Dermis blood vessel endothelial cell (primary cell): Measurements from ENCODE around the gene TTLL6. TPM values are rescaled to one million over a fixed set of nuclear protein-coding genes. Genes with fewer than 3 reads are reported as not detected.

Source experiments
- DNase-seq: peaks from one replicate; pipeline ENCODE4 v3.0.0; 2010
- total RNA-seq: library from RNA; depleted of rRNA; stranded (reverse); fragments of >200 nt; gene quantifications from 2 replicates; pipeline ENCODE4 v1.2.3, GENCODE V29; 2014

Gene TTLL6
- total RNA-seq, 1 donor from 2014 or later: not detected

DNA sequence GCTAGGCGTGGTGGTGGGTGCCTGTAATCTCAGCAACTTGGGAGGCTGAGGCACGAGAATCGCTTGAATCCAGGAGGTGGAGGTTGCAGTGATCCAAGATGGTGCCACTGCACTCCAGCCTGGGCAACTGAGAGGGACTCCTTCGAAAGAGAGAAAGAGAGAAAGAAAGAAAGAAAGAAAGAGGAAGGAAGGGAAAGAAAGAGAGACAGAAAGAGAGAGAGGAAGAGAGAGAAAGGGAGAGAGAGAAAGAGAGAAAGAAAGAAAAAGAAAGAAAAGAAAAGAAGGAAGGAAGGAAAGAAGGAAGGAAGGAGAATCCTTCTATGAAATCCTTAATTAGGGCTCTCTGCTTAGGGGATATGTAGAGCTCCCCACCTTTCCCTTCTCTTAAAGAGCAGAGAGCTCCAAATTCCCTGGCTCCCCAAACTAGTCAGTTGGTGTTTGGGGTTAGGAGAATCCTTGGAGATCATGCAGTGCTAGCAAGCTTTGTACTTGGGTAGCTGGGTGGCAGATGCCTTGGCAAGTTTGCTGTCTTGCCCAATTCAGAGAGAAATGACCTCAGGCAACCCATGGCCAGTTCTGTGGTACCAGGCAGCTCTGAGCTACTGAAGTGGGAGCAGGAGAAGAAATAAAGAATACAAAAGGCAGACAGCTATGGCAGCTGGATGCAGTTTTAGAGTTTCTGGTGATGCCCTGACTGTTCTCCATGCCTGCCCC lies 79.5 kb downstream of the TTLL6 start:
- no peak for DNase-seq

DNA sequence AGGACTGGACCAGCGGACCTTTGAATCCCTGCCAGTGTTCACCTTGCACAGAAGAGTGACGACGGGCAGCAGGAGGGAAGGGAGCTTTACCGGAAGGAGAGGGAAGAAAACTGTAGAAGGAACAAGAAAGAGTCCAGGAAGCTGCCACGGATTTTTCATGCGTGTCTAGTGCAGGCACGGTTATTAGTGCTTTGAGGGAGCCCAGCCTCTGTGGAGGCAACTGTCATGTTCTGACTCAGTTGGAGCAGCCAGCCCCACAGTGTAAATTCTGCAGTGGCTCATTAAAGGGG lies 82.0 kb downstream of the TTLL6 start:
- DNase-seq: no peak

DNA sequence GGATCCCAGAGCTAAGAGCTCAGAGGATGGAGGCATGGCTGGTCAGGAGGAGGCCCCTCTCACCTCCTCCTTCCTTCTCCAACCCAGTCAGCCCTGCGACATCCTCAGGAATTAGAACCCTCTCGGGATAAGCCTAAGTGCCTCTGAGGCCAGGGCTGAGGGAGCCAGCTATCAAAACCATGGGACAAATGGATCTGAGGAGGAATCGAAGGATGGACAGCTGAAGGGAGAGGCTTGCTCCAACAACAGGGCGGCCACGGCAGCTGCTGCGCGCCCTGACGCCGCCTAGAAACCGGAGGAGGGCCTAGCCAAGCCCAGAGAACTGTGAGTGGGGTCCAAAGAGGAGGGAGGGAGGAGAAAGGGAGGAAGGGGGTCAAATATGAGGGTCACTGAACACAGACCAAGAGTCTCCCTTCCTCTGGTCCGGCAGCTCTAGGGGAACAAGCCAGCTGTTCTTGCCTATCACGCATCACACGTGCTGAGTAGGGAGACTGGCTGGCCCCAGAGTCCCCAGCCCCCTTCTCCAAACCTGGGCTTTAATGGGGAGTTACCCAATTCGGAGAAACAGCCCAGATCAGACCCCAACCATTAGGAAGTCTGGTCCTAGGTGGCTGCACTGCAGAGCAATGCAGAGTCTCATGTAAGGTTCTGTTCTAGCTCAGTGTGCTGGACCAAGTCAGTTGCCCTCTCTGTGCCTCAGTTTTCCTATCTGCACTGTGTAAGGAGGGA lies 82.5 kb downstream of the TTLL6 start:
- DNase-seq: no peak

DNA sequence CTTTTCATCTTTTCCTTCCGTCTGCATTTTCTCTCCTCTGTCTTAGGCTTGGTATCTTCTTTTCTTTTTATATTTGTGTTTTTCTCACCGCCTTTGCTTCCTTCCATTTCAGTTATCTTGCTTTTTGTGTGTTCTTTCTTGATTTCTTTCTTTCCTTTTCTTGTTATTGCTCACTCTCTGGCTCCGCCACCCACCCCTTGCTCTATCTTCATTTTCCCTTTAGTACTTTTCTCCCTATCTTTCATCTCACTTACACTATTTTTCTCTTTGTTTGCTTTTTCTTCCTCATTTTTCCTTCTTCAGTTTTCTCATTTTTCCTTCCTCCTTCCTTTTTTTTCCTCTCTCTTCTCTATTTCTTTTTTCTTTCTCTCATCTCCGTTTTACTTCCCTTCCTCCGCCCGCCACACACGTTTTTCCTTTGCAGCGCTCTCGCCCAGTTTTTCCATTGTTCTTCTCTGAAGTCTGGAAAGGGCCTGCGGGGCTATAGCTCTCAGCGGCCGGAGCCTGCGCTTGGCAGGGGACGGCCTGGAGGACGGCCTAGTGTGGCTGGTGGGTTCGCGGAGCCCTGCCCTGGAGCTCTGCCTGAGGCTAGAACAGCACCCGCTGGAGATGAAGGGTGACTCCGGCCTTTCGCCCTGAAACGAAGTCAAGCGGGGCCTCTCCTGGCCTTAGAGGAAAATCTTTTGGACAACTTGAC lies 83.2 kb downstream of the TTLL6 start:
- no peak for DNase-seq

DNA sequence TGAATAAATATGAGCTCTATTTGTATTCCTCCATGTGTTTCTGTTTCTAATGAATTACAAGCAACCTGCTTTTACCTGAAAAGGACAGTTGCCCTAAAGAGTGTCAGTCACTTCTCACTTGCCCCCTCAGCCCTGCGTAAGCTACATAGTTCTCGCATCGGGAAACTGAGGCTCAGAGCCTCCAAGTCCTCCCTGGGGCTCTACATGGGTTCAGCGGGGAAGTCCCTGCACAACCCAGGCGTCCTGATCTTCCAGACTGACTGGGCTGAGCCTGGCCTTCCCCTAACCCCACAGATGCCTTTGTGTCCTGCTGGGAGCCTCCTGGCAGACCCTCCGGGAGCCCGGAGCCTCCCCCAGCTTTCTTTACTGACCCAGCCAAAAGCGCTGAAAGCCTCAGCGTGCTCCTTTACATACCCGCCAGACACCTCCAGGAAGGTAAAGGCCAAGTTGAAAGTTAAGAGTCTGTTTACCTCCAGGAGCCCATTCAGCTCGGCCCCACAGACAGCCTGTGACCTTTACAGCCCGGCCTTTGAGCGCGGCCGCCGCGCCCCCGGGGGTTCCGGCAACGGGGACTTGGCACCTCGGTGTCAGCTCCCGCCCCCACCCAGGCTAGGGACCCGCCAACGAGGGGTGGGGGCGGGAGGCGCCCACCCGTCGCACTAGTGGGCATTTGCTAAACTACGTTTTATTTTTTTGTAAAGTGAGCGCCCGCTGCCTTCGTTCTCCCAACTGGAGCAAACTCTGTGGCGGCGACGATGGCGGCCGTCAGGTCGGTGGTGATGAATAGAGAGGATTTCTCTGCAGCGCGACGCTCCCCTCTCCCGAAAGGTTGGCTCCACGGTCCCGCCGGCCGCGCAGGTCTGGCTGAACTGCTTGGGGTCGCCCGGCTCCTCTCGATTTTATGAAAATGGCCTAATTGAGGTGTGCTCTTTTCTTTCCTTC lies 84.1 kb downstream of the TTLL6 start:
- no peak for DNase-seq

DNA sequence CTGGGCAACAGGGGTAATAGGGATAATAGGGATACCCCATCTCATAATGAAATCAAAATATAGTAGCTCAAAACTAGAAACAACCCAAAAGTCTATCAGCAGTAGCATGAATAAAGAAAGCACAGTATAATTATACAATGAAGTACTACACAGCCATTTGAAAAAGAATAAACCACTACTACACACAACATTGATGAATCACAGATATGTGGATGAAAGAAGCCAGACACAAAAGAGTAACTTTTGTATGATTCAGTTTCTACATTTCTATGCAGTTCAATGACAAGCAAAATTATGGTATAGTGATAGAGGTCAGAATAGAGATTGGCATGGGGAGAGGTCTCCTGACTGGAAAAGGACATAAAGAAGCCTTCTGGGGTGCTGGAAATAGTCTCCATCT lies 85.7 kb downstream of the TTLL6 start:
- no peak for DNase-seq

DNA sequence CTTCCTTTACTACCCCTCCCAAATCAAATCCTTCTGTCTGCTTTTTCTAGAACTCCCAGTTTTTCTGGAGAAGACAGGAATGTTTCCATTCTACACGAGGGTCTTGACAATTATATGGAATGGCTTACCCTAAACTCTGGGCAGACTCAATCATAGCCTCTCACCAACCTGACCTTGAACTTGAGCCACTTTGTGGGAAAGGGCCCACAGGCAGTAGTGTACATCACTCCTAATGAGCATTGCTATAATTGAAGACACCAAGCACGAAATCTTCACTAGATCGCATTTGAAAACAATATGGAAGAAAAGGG lies 86.8 kb downstream of the TTLL6 start:
- no peak for DNase-seq

DNA sequence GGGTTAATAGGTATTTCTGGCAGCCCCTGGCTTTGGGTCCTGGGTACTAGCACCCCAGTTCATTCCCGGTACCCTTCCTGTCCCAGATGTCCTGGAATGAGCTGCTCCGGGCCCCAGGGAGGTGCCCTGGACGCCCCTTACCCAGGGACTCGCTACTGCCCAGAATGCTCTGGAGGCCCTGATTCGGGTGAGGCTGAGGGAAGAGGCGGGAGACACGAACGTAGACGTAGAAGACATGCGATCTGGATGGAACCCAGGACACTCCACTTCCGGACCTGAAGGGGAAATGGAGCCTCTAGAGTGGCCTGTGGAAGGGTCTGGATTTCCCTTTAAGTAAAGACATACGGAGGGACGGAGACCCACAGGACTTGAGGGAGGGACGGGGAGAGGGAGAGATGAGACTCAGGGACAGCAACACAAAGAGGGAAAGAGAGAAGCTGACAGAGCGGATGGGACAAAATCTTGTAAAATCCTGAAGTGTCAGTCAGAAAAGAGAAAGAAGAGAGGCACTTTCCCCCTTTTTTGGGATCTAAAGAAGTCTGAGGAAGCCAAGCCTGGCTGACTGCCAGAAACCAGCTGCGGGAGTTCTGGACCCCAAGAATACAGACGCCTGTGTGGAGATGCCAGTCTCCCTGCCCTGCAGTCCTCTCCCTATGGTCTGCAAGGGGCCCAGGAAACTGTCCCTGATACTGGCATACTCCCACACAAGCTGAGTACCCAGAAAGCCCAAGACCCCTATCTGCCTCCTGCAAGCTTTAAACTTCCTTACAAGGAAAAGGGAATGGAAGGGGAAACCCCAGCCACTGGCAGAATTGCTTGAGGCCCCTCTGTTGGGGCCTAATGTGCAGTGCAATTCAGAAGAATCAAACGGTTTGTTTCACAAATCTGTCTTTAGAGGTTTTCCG lies 87.4 kb downstream of the TTLL6 start:
- DNase-seq: no peak

DNA sequence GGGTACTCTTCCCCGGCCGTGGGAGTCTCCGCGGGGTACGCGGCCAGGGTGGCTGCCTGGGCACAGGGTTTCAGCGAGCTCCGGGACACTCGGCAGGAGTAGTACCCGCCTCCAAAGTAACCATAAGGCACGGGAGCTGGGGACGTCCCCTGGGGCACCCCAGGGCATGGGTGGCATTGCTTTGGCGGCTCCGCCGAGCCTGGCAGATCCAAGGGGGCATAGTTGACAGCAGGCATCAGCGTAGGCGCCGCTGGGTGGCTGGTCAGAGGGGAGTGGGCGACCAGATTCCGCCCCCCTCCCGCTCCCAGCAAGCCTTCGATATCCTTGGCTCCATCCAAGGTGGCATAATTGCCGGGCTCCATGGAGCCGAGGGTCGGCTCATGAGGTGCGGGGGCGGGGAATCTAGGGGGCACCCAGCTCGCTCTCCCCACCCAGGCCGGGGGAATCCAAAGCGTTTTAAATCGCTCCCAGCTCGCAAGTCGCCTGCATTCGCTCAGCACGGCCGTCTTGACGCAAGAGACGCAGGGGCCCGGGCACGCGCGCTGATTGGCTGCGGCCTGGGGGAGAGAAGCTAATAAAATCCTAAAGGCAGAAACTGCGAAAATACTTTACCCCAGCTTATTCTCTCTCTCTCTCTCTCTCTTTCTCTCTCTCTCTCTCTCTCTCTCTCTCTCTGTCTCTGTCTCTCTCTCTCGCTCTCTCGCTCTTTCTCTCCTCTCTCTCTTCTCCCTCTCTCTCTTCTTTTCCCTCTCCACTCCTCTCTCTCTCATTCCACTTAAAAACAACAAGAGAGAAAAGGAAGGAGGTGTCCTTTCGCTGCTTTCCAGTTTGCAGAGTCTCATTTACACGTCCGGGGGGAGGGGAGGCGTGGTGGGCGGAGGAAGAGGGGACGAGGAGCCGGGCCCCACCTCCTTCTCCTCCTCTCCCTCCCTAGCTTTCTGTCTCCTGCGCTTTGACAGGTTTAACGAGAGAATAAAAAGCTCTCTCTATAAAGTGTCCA lies 88.5 kb downstream of the TTLL6 start, which contains the start of gene HOXB13:
Gene HOXB13, minus strand, starts transcription at position 519 of the 1,000 bp plus-strand sequence. Its CDS starts 157 bp downstream, at position 362.
- DNase-seq: peak; percentile 62

DNA sequence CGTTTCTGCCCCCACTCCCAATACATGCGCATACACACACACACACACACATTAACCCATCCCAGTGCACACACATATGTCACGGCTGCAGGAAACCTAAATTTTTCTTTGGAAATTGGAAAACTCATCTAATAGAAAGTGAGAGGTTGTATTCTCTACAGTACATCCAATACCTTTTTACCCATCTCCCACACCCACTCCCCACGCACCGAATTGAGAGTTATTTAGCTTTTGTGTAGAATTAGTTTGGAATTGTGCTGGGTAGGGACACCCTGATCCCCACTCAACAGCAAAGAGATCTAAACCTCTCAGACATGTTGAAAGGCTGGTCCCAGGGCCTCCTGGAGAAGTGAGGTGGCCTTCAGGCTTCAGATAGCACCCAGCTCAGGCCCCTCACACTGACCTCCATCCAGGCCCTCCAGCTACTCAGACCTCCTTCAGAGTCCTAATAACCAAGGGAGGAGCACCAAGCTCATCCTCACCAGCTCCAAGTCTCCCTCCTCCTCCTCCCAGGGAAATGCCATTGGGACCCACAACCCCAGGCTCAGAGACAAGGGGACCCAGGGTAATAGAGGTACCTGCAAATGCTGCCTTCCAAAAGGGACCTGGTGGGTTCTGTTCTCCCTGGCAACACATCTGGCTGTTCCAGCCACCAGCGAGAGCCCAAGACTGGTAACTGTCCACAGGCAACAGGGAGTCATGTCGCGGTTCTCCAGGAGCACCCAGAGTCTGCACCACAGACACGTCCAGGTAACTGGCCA lies 89.4 kb downstream of the TTLL6 start:
- no peak for DNase-seq

DNA sequence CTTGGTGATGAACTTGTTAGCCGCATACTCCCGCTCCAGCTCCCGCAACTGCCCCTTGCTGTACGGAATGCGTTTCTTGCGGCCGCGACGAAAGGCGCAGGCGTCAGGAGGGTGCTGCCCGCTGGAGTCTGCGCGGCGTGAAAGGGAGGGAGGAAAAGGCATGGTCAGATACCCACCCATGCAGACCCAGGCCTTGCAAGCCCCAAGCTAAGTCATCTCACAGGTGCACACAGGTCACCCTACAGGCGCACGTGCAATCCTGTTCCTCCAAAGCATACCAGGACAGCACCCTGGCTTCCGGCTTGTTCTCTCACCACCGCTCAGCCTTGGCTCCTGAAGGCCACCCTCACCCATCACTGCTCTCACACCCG lies 90.1 kb downstream of the TTLL6 start:
- DNase-seq: no peak

DNA sequence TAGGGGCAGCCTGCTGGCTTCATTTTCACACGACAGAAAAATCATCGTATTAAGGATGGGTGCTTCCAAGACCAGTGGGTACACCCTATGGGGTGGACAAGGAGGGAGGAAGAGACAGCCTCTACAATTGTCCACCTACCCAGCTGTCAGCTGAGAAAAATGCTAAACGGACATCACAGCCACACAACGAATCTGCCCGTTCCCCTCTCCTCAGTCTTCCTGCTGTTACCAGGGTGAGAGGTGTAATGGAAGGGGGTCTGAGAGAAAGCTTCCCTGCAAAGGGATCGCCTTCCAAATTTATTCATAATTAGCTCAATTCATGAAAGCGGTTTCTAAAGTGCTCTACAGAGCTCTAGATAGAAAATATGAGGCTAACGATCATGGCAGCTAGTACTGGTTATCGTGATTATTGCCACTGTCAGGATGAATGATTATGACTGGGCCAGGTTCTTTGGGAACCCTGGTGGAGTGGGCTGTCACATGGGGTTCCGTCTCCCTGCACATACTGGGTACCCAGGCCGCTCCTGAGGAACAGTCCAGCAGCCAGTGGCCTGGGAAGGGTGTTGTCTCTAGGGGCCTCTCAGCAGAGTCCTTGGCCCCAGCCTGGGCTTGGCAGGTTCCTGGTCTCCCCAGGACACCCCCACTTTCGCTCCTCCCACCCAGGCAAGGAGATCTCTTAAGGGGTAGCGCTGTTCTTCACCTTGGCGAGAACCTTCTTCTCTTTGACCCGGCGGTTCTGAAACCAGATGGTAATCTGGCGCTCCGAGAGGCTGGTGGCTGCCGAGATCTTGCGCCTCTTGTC lies 90.7 kb downstream of the TTLL6 start:
- DNase-seq: no peak

DNA sequence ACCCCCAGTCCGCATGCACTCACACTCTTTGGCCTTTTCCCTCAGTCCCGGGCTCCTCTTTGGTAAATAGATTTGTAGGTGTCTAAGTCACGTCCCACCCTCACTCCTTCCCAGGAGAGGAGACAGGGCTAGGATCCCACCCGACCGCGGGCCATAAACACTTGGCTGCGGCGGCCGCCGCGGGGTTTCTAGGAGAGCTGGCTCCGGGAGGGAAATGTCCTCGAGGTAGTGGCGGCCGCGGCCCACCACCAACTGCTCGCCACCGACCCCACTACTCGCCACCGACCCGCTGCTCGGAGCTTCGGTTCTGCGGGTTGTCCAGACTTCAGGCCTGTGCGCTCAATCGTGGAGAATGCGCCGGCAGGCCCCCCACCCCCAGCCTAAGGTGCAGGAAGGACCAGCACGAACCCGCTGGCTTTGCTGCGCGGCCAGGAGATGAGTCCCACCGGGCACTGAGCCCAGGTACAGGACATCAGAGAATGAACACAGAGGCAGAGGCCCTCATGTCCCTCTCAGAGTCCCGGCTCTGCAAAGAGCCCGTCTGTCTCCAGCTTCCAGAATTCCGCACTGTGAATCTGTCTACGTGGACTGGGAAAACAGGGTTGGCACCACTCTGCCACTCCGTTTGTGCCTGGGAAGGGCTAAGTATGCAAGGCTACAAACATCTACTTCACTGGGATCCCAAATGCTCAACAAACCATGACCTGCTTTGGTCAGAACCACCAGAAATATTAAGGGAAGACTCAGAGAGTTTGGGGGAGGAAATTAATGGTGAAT lies 91.6 kb downstream of the TTLL6 start:
- no peak for DNase-seq

DNA sequence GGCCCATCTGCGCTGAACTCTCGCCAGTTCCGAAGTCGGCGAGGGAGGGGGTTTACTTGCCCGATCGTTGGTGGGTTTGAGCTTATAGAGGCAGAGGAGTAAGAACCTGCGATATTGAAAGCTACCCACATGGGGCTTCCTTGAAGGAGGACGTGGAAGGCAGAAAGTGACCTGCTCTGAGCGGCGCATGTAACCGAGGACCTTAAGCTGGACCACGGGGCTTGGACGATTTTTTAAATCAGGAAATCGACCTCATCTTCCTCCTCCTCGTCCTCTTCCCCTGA lies 92.1 kb downstream of the TTLL6 start:
- DNase-seq: peak; percentile 12

DNA sequence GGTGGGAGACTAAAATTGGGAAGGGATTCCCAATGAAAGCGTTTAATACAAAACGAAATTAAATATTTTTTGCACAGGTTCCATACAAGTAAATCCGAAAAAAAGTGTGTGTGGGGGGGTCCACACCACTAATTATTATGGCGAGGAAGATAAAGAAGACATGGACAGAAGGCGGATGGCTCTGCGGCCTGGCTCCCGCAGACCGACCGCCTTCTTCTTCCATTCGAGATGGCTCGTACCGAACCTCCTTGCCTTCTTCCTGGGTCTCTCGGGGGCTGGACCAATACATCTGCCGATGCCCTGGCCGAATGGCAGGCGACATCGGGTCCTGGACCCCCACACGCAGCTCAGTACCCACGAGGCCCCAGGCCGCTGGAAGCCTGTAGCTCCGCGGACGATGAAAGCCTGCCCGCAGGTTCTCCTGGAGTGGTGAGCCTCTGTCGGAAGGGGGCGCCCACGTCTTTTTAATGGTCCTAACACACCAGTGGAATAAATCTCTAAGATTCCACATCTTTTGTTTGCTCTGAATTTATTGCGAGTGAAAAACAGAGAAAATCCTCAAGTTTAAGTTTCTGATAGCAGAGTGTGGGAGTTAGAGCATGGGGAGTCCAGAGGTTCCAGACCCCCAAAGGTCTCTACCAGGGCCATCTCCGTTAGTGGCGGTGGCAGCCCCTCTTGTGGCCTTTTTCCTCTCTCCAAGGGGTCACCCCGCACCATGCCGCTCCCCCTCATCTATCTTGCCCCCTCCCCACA lies 92.6 kb downstream of the TTLL6 start:
- DNase-seq: peak; percentile 86

DNA sequence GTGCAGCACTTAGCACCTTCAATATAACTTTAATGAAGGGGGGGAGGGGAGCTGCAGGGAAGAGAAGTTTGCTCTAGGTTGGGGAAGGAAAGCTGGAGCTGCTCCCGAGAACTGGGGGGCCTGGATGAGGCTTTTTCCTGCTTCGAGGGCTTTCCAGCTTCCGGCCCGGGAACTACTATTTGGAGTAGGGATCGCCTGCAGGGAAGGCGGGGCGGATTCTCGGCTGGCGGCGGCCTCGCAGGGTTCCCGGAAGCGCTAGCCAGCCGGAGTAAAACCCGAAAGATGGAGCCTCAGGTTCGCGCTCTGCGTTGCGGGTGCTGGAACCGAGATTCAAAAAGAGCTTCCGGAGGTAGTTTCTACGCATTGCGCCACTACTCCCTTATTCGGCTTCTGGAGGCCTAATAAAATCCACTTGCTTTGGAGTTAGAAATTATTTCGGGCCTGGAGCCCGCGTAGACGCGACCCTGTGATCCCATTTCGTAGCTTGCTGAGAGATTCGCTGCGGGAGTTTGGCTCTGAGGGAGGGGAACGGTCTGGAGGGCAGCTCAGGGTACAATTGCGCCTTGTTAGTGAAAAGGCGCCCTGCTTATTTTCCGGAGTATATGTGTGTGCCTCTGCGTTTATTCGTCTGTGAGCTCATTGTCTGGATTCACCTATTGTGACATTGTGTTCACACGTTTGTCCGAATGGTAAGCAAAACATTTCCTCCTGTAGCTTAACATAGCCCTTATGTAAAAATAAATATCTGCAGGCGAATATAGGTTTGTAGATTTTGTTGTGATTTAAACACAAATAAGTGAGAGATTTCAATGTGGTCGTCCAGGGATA lies 93.4 kb downstream of the TTLL6 start:
- no peak for DNase-seq
